ENCODE measurements around the gene KIAA0930.

- TF ChIP-seq CTCF (IDR thresholded peaks at IDR 0.05): no peak
- no peak for TF ChIP-seq ZFX (IDR thresholded peaks at IDR 0.05; ENCODE audit: borderline replicate concordance)
Observed at GRCh38 chr22:45200860-45201511, 39.7 kb downstream of the KIAA0930 start.
